ENCODE results near the gene KMT2D.

DNA sequence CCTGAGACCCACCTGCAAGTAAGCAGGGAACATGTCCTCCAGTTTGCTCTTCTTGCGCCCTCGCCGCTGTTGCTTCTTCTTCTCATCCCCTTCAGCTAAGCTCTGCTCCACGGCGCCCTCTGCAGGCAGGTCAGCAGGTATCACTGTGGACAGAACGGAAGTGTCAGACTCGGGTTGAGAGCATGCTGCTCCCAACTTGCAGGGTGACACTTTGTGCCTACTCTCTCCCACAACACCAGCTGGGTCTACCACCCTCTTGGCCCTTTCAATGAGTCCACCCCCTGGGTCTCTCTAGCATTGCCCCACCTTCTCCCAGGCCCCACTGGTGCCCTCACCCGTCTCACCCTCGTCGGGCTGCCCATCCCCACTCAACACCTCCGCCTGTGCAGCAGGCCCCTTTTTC, 16.7 kb downstream of the KMT2D start:
- TF ChIP-seq, protein P1, sequence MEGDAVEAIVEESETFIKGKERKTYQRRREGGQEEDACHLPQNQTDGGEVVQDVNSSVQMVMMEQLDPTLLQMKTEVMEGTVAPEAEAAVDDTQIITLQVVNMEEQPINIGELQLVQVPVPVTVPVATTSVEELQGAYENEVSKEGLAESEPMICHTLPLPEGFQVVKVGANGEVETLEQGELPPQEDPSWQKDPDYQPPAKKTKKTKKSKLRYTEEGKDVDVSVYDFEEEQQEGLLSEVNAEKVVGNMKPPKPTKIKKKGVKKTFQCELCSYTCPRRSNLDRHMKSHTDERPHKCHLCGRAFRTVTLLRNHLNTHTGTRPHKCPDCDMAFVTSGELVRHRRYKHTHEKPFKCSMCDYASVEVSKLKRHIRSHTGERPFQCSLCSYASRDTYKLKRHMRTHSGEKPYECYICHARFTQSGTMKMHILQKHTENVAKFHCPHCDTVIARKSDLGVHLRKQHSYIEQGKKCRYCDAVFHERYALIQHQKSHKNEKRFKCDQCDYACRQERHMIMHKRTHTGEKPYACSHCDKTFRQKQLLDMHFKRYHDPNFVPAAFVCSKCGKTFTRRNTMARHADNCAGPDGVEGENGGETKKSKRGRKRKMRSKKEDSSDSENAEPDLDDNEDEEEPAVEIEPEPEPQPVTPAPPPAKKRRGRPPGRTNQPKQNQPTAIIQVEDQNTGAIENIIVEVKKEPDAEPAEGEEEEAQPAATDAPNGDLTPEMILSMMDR (IDR thresholded peaks at IDR 0.05) = peak in 4 of 6 experiments; percentile 40 to 67 (median 54)
- TF ChIP-seq POLR2A (IDR thresholded peaks at IDR 0.05) = no peak
